HG03280 (cell line): Measurements from ENCODE around the gene ATP1A4.

Experiments
- ATAC-seq: cut with Tn5 transposase; IDR thresholded peaks from one replicate; pipeline ENCODE4 v1.9.1; 2021; ENCODE audit warnings: mild to moderate bottlenecking, moderate library complexity; ENCODE audit not compliant: unreplicated experiment

The ATP1A4 gene

GRCh38 chr1:160224606-160225005 is 73.2 kb downstream of the ATP1A4 start:
- ATAC-seq = no peak

- no peak for ATAC-seq
Measured at GRCh38 chr1:160225345-160225744, 73.9 kb downstream of the ATP1A4 start.

- ATAC-seq = no peak
Measured at GRCh38 chr1:160226623-160227022, 75.2 kb downstream of the ATP1A4 start.

GRCh38 chr1:160227034-160227433 is 75.6 kb downstream of the ATP1A4 start:
- ATAC-seq = no peak

GRCh38 chr1:160227561-160227960 is 76.2 kb downstream of the ATP1A4 start:
- no peak for ATAC-seq

GRCh38 chr1:160228431-160228830 is 77.0 kb downstream of the ATP1A4 start:
- ATAC-seq = no peak

- ATAC-seq = no peak
Measured at GRCh38 chr1:160232911-160233310, 81.5 kb downstream of the ATP1A4 start.
